CD4-positive, alpha-beta memory T cell (primary cell): ENCODE measurements around the gene ASCC3. TPM values are rescaled to one million over a fixed set of nuclear protein-coding genes. Genes with fewer than 3 reads are reported as not detected.

ENCODE experiments used
- CTCF ChIA-PET: fragments of 350-600 bp; sonication (Branson Sonifier 250); formaldehyde crosslinking; loops from one replicate; lab custom pipeline; 2021; ENCODE audit warnings: inconsistent platforms; ENCODE audit not compliant: partially characterized antibody; lab: Charles Lee
- POLR2A ChIA-PET: fragments of 350-600 bp; sonication (Branson Sonifier 250); formaldehyde crosslinking; loops from one replicate; lab custom pipeline; 2021; ENCODE audit not compliant: partially characterized antibody; lab: Charles Lee
- DNase-seq, 5 donors: peaks; one replicate each; pipeline versions ENCODE4 v3.0.0 to v3.0.0-alpha.2; 2020 to 2022; ENCODE audit warnings: mixed read lengths in 1 of 5
- H3K27ac ChIP-seq: one replicate; pipeline ENCODE4 v1.7.0; 2013; ENCODE audit warnings: low read depth, low read length
- H3K27me3 ChIP-seq: 2 replicates; pipeline ENCODE4 v1.7.0; 2013; ENCODE audit warnings: mild to moderate bottlenecking, low read length, moderate library complexity; ENCODE audit not compliant: insufficient read depth
- H3K36me3 ChIP-seq: 2 replicates; pipeline ENCODE4 v1.7.0; 2013; ENCODE audit warnings: mild to moderate bottlenecking, low read length, moderate library complexity; ENCODE audit not compliant: insufficient read depth
- H3K4me1 ChIP-seq: 2 replicates; pipeline ENCODE4 v1.7.0; 2013; ENCODE audit warnings: mild to moderate bottlenecking, low read length, moderate library complexity; ENCODE audit not compliant: insufficient read depth
- H3K4me3 ChIP-seq, 2 donors: one replicate each; pipeline ENCODE4 v1.7.0; 2013; ENCODE audit warnings: low read length in 2 of 2, mild to moderate bottlenecking in 1 of 2
- H3K9me3 ChIP-seq, 2 donors: one replicate each; pipeline ENCODE4 v1.7.0; 2013; ENCODE audit warnings: low read length in 2 of 2, control low read depth in 1 of 2; ENCODE audit not compliant: control insufficient read depth in 1 of 2
- H3K27ac Mint-ChIP-seq, 7 donors: one replicate each; pipeline ENCODE4 v1.8.0; 2020 to 2021; ENCODE audit warnings: mixed read lengths in 7 of 7, mild to moderate bottlenecking in 6 of 7, inconsistent platforms in 3 of 7, moderate library complexity in 3 of 7
- H3K27me3 Mint-ChIP-seq, 2 donors: one replicate each; pipeline ENCODE4 v1.8.0; 2020 to 2021; ENCODE audit warnings: mixed read lengths in 2 of 2
- H3K36me3 Mint-ChIP-seq, 2 donors: one replicate each; pipeline ENCODE4 v1.8.0; 2020 to 2021; ENCODE audit warnings: mixed read lengths in 2 of 2, inconsistent platforms in 1 of 2, mild to moderate bottlenecking in 1 of 2
- H3K4me1 Mint-ChIP-seq, 4 donors: one replicate each; pipeline ENCODE4 v1.8.0; 2020 to 2021; ENCODE audit warnings: mixed read lengths in 4 of 4, mild to moderate bottlenecking in 1 of 4
- H3K4me3 Mint-ChIP-seq, 8 donors: one replicate each; pipeline ENCODE4 v1.8.0; 2020 to 2021; ENCODE audit warnings: mixed read lengths in 8 of 8, mild to moderate bottlenecking in 7 of 8, moderate library complexity in 6 of 8, inconsistent platforms in 3 of 8
- H3K9me3 Mint-ChIP-seq, 8 donors: one replicate each; pipeline ENCODE4 v1.8.0; 2020 to 2021; ENCODE audit warnings: mixed read lengths in 8 of 8, mild to moderate bottlenecking in 5 of 8, inconsistent platforms in 3 of 8, moderate library complexity in 1 of 8
- intact Hi-C: fragments of 100-400 bp; cut with micrococcal nuclease; formaldehyde crosslinking; loops from one replicate; pipeline ENCODE4 v1.15.1; 2023
- polyA plus RNA-seq, 2 donors: library from polyadenylated mRNA; unstranded; fragments of 300-500 nt; fragmentation: Illumina TruSeq; gene quantifications; one replicate each; pipeline ENCODE4 v1.2.3, GENCODE V29; 2021
- total RNA-seq, 2 experiments: library from RNA; stranded (reverse); gene quantifications; one replicate each; pipeline ENCODE4 v1.2.3, GENCODE V29; 2021

Gene ASCC3
- total and polyA plus RNA-seq, 4 experiments from 2014 or later: 13.0 to 57.9 (median 43.1) TPM

DNA sequence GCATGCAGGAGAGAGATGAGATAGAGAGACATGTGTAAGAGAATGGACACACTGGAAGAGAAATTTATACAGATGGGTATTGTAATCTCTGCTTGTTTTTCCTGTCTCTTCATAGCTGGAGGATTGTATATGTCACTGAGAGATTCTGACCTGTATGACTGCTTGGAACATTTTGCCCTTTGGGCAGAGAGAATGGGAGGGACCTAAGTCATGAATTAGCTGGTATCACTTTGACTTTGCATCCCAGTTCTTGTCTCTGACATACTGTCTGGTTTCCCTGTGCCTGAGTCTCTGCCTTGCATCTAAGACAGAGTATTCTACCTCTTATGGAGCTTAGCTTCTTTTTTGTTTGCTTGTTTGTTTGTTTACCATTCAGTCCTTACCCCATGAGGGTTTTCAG, 37.0 kb upstream of the ASCC3 start:
- Mint-ChIP-seq H3K4me1 (no peaks in the 10 kb centered on the region), H3K27ac (no peak overlapping the region), H3K4me3 (no peak overlapping the region), H3K36me3 (no peaks in the 10 kb centered on the region), H3K9me3 (peaks cover 0 to 2% (median 0%) of the 10 kb centered on the region in 8 donors), H3K27me3 (peaks cover 10 to 14% of the 10 kb centered on the region in 2 donors)
- Histone ChIP-seq H3K4me3 (no peak overlapping the region), H3K36me3 (no peaks in the 10 kb centered on the region), H3K4me1 (no peaks in the 10 kb centered on the region), H3K9me3 (no peaks in the 10 kb centered on the region), H3K27me3 (no peaks in the 10 kb centered on the region), H3K27ac (no peak overlapping the region)
- POLR2A ChIA-PET: no interaction called here
- DNase-seq: no peak
- CTCF ChIA-PET: no interaction called here
- intact Hi-C loops: no loop called here

DNA sequence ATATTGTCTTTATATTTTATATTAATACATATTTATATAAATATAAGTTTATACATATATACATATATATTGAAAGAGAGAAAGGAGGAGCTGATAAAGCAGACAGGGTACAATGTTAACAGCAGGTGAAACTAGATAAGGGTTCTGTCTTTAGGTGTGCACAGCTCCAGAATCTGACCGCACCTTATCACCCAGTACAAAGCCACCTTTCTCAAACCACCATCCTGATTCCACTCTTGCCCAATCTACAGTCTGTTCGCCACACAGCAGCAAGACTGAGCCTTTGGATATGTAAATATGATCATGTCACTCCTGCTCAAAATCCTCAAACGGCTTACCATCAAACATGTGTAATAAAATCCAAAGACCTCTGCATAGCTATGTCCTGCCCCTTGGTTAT, 34.7 kb upstream of the ASCC3 start:
- Mint-ChIP-seq H3K36me3 (no peaks in the 10 kb centered on the region), H3K4me3 (no peak overlapping the region), H3K27me3 (peaks cover 9 to 16% of the 10 kb centered on the region in 2 donors), H3K9me3 (no peaks in the 10 kb centered on the region), H3K27ac (peak overlapping the region in 1 of 7 donors; percentile 73), H3K4me1 (no peaks in the 10 kb centered on the region)
- no peak for DNase-seq
- ChIA-PET POLR2A (no interaction called here), CTCF (no interaction called here)
- Histone ChIP-seq H3K27me3 (no peaks in the 10 kb centered on the region), H3K4me3 (no peak overlapping the region), H3K36me3 (no peaks in the 10 kb centered on the region), H3K27ac (no peak overlapping the region), H3K4me1 (no peaks in the 10 kb centered on the region), H3K9me3 (no peaks in the 10 kb centered on the region)
- intact Hi-C loops: no loop called here

DNA sequence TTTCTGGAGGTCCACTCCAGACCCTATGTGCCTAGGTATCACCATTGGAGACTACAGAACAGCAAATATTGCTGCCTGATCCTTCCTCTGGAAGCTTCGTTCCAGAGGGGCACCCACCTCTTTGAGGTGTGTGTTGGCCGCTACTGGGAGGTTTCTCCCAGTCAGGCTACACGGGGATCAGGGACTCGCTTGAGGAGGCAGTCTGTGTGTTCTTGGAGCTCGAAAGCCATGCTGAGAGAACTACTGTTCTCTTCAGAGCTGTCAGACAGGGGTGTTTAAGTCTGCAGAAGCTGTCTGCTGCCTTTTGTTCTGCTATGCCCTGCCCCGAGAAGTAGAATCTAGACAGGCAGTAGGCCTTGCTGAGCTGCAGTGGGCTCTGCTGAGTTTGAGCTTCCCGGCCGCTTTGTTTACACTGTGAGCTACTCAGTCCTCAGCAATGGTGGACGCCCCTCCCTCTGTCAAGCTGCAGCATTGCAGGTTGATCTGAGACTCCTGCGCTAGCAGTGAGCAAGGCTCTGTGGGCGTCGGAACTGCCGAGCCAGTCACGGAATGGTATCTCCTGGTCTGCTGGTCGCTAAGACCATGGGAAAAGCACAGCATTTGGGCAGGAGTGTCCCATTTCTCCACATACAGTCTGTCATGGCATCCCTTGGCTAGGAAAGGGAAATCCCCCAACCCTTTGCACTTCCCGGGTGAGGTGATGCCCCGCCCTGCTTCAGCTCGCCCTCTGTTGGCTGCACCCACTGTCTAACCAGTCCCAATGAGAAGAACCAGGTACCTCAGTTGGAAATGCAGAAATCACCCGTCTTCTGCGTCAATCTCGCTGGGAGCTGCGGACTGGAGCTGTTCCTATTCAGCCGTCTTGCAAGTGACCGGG, 32.5 kb upstream of the ASCC3 start:
- ChIA-PET POLR2A (no interaction called here), CTCF (no interaction called here)
- no peaks in the 10 kb centered on the region for H3K36me3 ChIP-seq
- peaks cover 2 to 12% of the 10 kb centered on the region in 2 donors for H3K27me3 Mint-ChIP-seq
- H3K4me1 ChIP-seq: no peaks in the 10 kb centered on the region
- H3K4me3 Mint-ChIP-seq: peak overlapping the region in 3 of 8 donors; percentile 6 to 50 (median 26)
- no peak overlapping the region for H3K27ac ChIP-seq
- peaks cover 0 to 2% (median 0%) of the 10 kb centered on the region in 8 donors for H3K9me3 Mint-ChIP-seq
- no peaks in the 10 kb centered on the region for H3K9me3 ChIP-seq
- H3K27me3 ChIP-seq: no peaks in the 10 kb centered on the region
- no peak overlapping the region for H3K27ac Mint-ChIP-seq
- intact Hi-C loops: no loop called here
- H3K4me3 ChIP-seq: no peak overlapping the region
- no peaks in the 10 kb centered on the region for H3K36me3 Mint-ChIP-seq
- no peaks in the 10 kb centered on the region for H3K4me1 Mint-ChIP-seq
- peak in 1 of 5 donors; percentile 0 for DNase-seq

DNA sequence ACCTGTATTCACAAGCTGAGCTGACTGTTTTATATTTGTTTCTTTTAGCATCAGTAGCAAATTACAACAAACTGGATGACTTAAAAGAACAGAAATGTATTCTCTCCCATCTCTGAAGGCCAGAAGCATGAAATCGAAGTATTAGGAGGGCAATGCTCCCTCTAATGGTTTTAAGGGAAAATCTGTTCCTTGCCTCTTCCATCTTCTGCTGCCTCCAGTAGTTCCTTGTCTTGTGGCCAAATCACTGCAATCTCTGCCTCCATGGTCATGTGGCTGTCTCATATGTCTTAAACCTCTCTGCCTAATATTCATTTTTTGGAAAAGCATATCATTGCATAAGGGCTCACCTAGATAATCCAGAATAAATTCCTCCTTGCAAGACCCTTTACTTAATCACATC, 25.2 kb upstream of the ASCC3 start:
- intact Hi-C loops: no loop called here
- ChIA-PET POLR2A (no interaction called here), CTCF (no interaction called here)
- Mint-ChIP-seq H3K4me1 (no peaks in the 10 kb centered on the region), H3K27me3 (peaks cover 0 to 2% of the 10 kb centered on the region in 2 donors), H3K4me3 (no peak overlapping the region), H3K9me3 (peaks cover 0 to 2% (median 0%) of the 10 kb centered on the region in 8 donors), H3K36me3 (no peaks in the 10 kb centered on the region), H3K27ac (no peak overlapping the region)
- H3K9me3 ChIP-seq: no peaks in the 10 kb centered on the region
- H3K4me1 ChIP-seq: no peaks in the 10 kb centered on the region
- no peak overlapping the region for H3K27ac ChIP-seq
- no peak overlapping the region for H3K4me3 ChIP-seq
- H3K36me3 ChIP-seq: no peaks in the 10 kb centered on the region
- H3K27me3 ChIP-seq: no peaks in the 10 kb centered on the region
- no peak for DNase-seq

DNA sequence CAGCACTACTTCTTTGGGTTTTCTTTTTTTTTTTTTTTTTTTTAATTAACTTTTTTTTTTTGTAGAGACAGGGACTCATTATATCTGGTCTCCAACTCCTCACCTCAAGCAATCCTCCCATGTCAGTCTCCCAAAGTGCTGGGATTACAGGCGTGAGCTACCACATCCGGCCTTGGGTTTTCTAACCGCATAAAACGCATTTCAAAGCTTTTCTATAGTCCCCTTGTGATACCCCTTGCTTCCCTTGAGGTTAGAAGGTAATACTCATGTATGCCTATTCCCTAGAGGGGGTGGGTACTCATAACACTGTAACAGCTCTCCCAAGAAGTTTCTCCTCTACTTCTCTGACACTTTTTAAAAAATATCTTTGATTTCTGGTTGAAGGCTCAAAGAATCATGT, 23.9 kb upstream of the ASCC3 start:
- no peak overlapping the region for H3K27ac Mint-ChIP-seq
- H3K36me3 ChIP-seq: no peaks in the 10 kb centered on the region
- no peaks in the 10 kb centered on the region for H3K4me1 Mint-ChIP-seq
- H3K4me3 ChIP-seq: no peak overlapping the region
- DNase-seq: no peak
- no peaks in the 10 kb centered on the region for H3K27me3 ChIP-seq
- H3K9me3 Mint-ChIP-seq: peaks cover 0 to 2% (median 0%) of the 10 kb centered on the region in 8 donors
- no peak overlapping the region for H3K4me3 Mint-ChIP-seq
- no peaks in the 10 kb centered on the region for H3K4me1 ChIP-seq
- no peaks in the 10 kb centered on the region for H3K9me3 ChIP-seq
- ChIA-PET CTCF (no interaction called here), POLR2A (no interaction called here)
- no peak overlapping the region for H3K27ac ChIP-seq
- no peaks in the 10 kb centered on the region for H3K27me3 Mint-ChIP-seq
- H3K36me3 Mint-ChIP-seq: no peaks in the 10 kb centered on the region
- intact Hi-C loops: no loop called here

DNA sequence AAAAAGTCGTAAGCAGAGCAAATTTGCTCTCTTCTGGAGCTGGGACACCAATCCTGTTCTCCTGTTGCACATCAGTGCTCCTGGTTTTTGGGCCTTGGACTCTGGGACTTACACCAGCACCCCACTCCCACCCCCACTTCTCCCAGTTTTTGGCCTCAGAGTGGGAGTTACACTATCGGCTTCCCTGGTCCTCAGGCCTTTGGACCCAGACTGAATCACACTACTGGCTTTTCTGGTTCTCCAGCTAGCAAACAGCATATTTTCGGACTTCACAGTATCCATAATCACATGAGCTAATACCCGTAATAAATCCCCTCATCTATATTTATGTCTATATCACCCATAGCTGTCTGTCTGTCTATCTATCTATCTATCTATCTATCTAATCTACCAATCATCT, 23.2 kb upstream of the ASCC3 start:
- no peak overlapping the region for H3K27ac Mint-ChIP-seq
- peaks cover 0 to 3% (median under 1%) of the 10 kb centered on the region in 8 donors for H3K9me3 Mint-ChIP-seq
- H3K4me3 Mint-ChIP-seq: no peak overlapping the region
- Histone ChIP-seq H3K36me3 (no peaks in the 10 kb centered on the region), H3K27ac (no peak overlapping the region), H3K4me3 (no peak overlapping the region), H3K4me1 (no peaks in the 10 kb centered on the region), H3K27me3 (no peaks in the 10 kb centered on the region), H3K9me3 (no peaks in the 10 kb centered on the region)
- no peaks in the 10 kb centered on the region for H3K36me3 Mint-ChIP-seq
- ChIA-PET POLR2A (no interaction called here), CTCF (no interaction called here)
- DNase-seq: no peak
- intact Hi-C loops: no loop called here
- peaks cover 0 to 2% of the 10 kb centered on the region in 2 donors for H3K27me3 Mint-ChIP-seq
- H3K4me1 Mint-ChIP-seq: no peaks in the 10 kb centered on the region

DNA sequence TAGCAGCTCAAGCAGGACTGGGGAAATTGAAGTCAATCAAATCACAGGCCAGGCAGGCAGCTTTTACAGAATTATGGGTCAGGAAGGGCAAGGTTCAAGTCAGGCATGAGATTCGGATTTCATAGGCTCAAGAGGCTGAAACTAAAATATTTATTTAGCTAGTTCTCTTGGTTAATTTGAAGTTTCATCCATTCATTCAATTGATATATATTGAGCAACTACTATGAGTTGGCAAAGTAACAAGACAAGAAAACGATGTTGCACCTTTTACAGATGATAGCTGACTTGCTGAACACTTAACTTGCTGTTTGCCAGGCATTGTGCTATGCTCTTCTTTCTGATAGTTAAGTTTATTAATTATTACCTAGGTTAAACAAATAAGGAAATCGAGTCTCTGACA, 20.5 kb upstream of the ASCC3 start:
- no peaks in the 10 kb centered on the region for H3K36me3 ChIP-seq
- CTCF ChIA-PET: no interaction called here
- Mint-ChIP-seq H3K4me3 (no peak overlapping the region), H3K27ac (no peak overlapping the region), H3K4me1 (no peaks in the 10 kb centered on the region), H3K27me3 (peaks cover 0 to 2% of the 10 kb centered on the region in 2 donors), H3K9me3 (peaks cover 0 to 14% (median 0%) of the 10 kb centered on the region in 8 donors), H3K36me3 (no peaks in the 10 kb centered on the region)
- POLR2A ChIA-PET: no interaction called here
- DNase-seq: no peak
- no peaks in the 10 kb centered on the region for H3K4me1 ChIP-seq
- intact Hi-C loops: no loop called here
- H3K27ac ChIP-seq: no peak overlapping the region
- no peak overlapping the region for H3K4me3 ChIP-seq
- no peaks in the 10 kb centered on the region for H3K9me3 ChIP-seq
- no peaks in the 10 kb centered on the region for H3K27me3 ChIP-seq
